Measurements from ENCODE around the gene SRPX2. TPM values are rescaled to one million over a fixed set of nuclear protein-coding genes. Genes with fewer than 3 reads are reported as not detected.

The SRPX2 gene
- total and polyA plus RNA-seq, 2 of the 13 experiments (the other 11 are each of a cell fraction or from before 2014, with no cell fraction given), result 1.5 to 6.7 TPM

- TF ChIP-seq ZNF318 (CRISPR knock-in tag; IDR thresholded peaks at IDR 0.05) (no peak), ARNT2 (CRISPR knock-in tag; IDR thresholded peaks at IDR 0.05; ENCODE audit: low read depth) (no peak), NRL (CRISPR knock-in tag; IDR thresholded peaks at IDR 0.05; ENCODE audit: borderline replicate concordance) (no peak), ZNF207 (IDR thresholded peaks at IDR 0.05; ENCODE audit: borderline replicate concordance) (no peak), ZNF749 (CRISPR knock-in tag; IDR thresholded peaks at IDR 0.05; ENCODE audit: borderline replicate concordance) (no peak), FIP1L1 (IDR thresholded peaks at IDR 0.05; ENCODE audit: borderline replicate concordance, insufficient read depth, low read depth, low read length) (no peak), PAX8 (CRISPR knock-in tag; IDR thresholded peaks at IDR 0.05; ENCODE audit: borderline replicate concordance) (no peak), ZHX2 (IDR thresholded peaks at IDR 0.05; ENCODE audit: low read depth) (no peak), ZHX2 (CRISPR knock-in tag; IDR thresholded peaks at IDR 0.05; ENCODE audit: borderline replicate concordance) (no peak), ZNF7 (CRISPR knock-in tag; IDR thresholded peaks at IDR 0.05) (no peak), ZNF264 (CRISPR knock-in tag; IDR thresholded peaks at IDR 0.05) (no peak), ZNF124 (CRISPR knock-in tag; IDR thresholded peaks at IDR 0.05) (no peak), IRF2 (CRISPR knock-in tag; IDR thresholded peaks at IDR 0.05) (0 out of 2 replicates have a peak, but pooled peaks have one; percentile 30)
Observed at GRCh38 chrX:100649550-100650356, 5.8 kb downstream of the SRPX2 start (continued).
